OCI-LY3 (cell line): ENCODE results near the gene PPA1.

ENCODE experiments used
- H2AFZ ChIP-seq: fragments of 200-600, 300-600 bp; shearing (Covaris generic); 2 replicates; pipeline ENCODE4 v1.6.0; 2014; ENCODE audit warnings: antibody characterized with exemption, low read depth, low read length
- H3K27ac ChIP-seq: fragments of 200-600, 300-600 bp; sonication (generic); 2 replicates; pipeline ENCODE4 v1.5.1; 2014; ENCODE audit warnings: mild to moderate bottlenecking, low read length, moderate library complexity, mixed read lengths
- H3K27me3 ChIP-seq: fragments of 200-600, 300-600 bp; sonication (generic); 2 replicates; pipeline ENCODE4 v1.6.1; 2014; ENCODE audit warnings: low read depth, low read length, mixed read lengths
- H3K36me3 ChIP-seq: fragments of 200-600, 300-600 bp; sonication (generic); replicated peaks from 2 replicates; pipeline ENCODE3; 2014; ENCODE audit warnings: low read depth, low read length, mixed read lengths
- H3K4me1 ChIP-seq: fragments of 300-600, 200-600 bp; sonication (generic); 2 replicates; pipeline ENCODE4 v1.6.1; 2014; ENCODE audit warnings: low read length, mixed read lengths
- H3K4me2 ChIP-seq: fragments of 200-600, 300-600 bp; sonication (generic); 2 replicates; pipeline ENCODE4 v1.6.1; 2014; ENCODE audit warnings: low read length, mixed read lengths
- H3K4me3 ChIP-seq: fragments of 300-600, 200-600 bp; sonication (generic); 2 replicates; pipeline ENCODE4 v1.5.1; 2014; ENCODE audit warnings: antibody characterized with exemption, mild to moderate bottlenecking, low read length, moderate library complexity
- H3K79me2 ChIP-seq: fragments of 300-600, 200-600 bp; shearing (Covaris generic); 2 replicates; pipeline ENCODE4 v1.6.1; 2014; ENCODE audit warnings: mild to moderate bottlenecking, low read length, mixed read lengths
- H3K9ac ChIP-seq: fragments of 300-600, 200-600 bp; shearing (Covaris generic); 2 replicates; pipeline ENCODE4 v1.6.0; 2014; ENCODE audit warnings: mild to moderate bottlenecking, low read length, moderate library complexity
- H3K9me3 ChIP-seq: fragments of 200-600, 300-600 bp; shearing (Covaris generic); 2 replicates; pipeline ENCODE4 v1.6.1; 2014; ENCODE audit warnings: low read length, mixed read lengths; ENCODE audit not compliant: insufficient read depth
- H4K20me1 ChIP-seq: fragments of 200-600, 300-600 bp; sonication (generic); 2 replicates; pipeline ENCODE4 v1.6.1; 2016; ENCODE audit warnings: low read length, mixed read lengths; ENCODE audit not compliant: insufficient read depth
- CTCF ChIP-seq: fragments of 200-600, 300-600 bp; sonication (generic); IDR thresholded peaks from 2 replicates; pipeline ENCODE4 v1.5.1; 2014; ENCODE audit warnings: antibody characterized with exemption, low read length, low read depth
- EZH2phosphoT487 ChIP-seq: fragments of 200-600 bp; shearing (Covaris generic); IDR thresholded peaks from 2 replicates; pipeline ENCODE4 v1.6.1; 2018; ENCODE audit warnings: antibody characterized with exemption, mixed run types, low read depth

Gene PPA1

GRCh38 chr10:70191972-70192305 is 41.3 kb downstream of the PPA1 start:
- no peaks in the 10 kb centered on the region for H3K79me2 ChIP-seq
- no peak overlapping the region for H3K4me2 ChIP-seq
- H3K27ac ChIP-seq: no peak overlapping the region
- H3K9me3 ChIP-seq: no peaks in the 10 kb centered on the region
- H4K20me1 ChIP-seq: no peaks in the 10 kb centered on the region
- no peak overlapping the region for H3K9ac ChIP-seq
- 0 out of 2 replicates have a peak, but pooled peaks cover 2% of the 10 kb centered on the region for H3K4me1 ChIP-seq
- no peak overlapping the region for H3K4me3 ChIP-seq
- no peaks in the 10 kb centered on the region for H3K36me3 ChIP-seq
- TF ChIP-seq EZH2phosphoT487 (no peak), CTCF (no peak)
- H2AFZ ChIP-seq: no peak overlapping the region
- no peaks in the 10 kb centered on the region for H3K27me3 ChIP-seq

DNA sequence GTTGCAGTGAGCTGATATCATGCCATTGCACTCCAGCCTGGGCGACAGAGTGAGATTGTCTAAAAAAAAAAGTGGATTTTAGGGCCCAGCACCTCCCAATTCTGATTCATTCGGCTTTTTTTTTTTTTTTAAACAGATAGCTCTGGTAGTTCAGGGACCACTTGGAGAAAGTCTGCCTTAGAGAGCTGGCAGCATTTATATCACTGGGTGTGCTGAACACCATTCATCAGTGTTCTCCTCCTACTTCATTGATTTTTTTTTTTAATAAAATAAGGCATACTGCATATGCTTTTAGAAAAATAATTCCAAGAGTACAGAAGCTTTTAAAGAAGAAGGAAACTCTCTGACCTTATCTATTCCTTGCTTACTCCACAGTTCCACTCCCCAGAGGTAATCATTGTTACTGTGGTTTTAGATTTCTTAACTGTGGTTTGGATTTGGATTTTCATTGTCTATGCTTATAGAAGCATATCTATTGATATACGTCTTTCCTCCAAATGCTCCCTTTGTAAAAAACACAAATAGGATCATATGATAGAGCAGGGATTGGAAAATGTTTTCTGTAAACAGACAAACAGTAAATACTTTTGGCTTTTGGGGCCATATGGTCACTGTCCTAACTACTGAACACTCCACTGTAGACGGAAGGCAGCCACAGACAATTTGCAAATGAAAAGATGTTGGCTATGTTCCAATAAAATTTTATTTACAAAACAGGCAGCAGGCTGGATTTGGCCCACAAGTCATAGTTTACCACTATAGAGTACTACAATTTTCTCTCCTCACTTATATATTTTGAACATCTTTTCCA is 41.9 kb downstream of the PPA1 start:
- Histone ChIP-seq H3K4me2 (no peak overlapping the region), H3K27ac (no peak overlapping the region), H4K20me1 (no peaks in the 10 kb centered on the region), H3K9me3 (no peaks in the 10 kb centered on the region), H3K4me1 (no peaks in the 10 kb centered on the region), H3K9ac (no peak overlapping the region), H3K4me3 (no peak overlapping the region), H3K79me2 (no peaks in the 10 kb centered on the region), H2AFZ (no peak overlapping the region), H3K27me3 (no peaks in the 10 kb centered on the region), H3K36me3 (no peaks in the 10 kb centered on the region)
- TF ChIP-seq CTCF: no peak
- TF ChIP-seq EZH2phosphoT487: no peak

DNA sequence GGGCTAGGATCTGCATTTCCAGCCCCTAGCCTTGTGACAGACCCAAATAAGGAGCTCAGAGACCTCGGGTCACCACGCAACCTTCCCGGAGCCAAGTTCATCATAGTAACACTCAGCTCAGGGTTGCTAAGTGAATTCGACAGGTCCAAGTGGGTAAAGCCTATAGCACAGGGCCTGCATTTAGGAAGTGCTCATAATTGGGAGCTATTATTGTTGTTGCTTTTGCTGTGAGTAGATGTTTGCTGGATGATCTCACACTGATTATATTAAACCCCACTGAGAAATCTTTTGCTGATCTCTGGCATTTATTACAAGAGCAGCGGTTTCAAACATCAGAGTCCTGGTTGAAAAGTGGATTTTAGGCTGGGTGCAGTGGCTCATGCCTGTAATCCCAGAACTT is 42.6 kb downstream of the PPA1 start:
- no peak for TF ChIP-seq CTCF
- no peak for TF ChIP-seq EZH2phosphoT487
- Histone ChIP-seq H3K36me3 (no peaks in the 10 kb centered on the region), H3K27ac (no peak overlapping the region), H3K4me3 (no peak overlapping the region), H4K20me1 (no peaks in the 10 kb centered on the region), H3K9ac (no peak overlapping the region), H3K4me2 (no peak overlapping the region), H3K9me3 (no peaks in the 10 kb centered on the region), H3K79me2 (no peaks in the 10 kb centered on the region), H3K27me3 (no peaks in the 10 kb centered on the region), H3K4me1 (no peaks in the 10 kb centered on the region), H2AFZ (no peak overlapping the region)

- no peaks in the 10 kb centered on the region for H3K27me3 ChIP-seq
- TF ChIP-seq EZH2phosphoT487 (no peak), CTCF (no peak)
- H3K4me1 ChIP-seq: no peaks in the 10 kb centered on the region
- no peaks in the 10 kb centered on the region for H3K79me2 ChIP-seq
- H3K4me2 ChIP-seq: no peak overlapping the region
- H3K9me3 ChIP-seq: no peaks in the 10 kb centered on the region
- H3K9ac ChIP-seq: no peak overlapping the region
- no peaks in the 10 kb centered on the region for H4K20me1 ChIP-seq
- no peak overlapping the region for H3K27ac ChIP-seq
- H3K4me3 ChIP-seq: no peak overlapping the region
- no peak overlapping the region for H2AFZ ChIP-seq
- H3K36me3 ChIP-seq: no peaks in the 10 kb centered on the region
These were observed 43.1 kb downstream of the PPA1 start for GRCh38 chr10:70190102-70190501.
